ENCODE results near the gene KCNC3.

Gene KCNC3

DNA sequence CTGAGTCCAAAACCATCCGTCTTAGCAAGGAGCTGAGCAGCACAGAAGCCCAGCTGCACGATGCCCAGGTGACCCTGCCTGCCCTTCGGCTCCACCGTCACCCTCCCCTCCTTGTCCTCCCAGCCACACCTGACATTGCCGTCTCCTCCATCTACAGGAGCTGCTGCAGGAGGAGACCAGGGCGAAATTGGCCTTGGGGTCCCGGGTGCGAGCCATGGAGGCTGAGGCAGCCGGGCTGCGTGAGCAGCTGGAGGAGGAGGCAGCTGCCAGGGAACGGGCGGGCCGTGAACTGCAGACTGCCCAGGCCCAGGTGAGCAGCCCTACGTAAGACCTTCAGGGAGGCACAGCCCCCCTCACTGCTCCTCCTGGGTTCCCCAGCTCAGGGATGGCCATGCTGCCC, 49.1 kb downstream of the KCNC3 start:
- no peak for DNase-seq (ENCODE audit: low read depth in 1 of 2, low spot score in 1 of 2)

DNA sequence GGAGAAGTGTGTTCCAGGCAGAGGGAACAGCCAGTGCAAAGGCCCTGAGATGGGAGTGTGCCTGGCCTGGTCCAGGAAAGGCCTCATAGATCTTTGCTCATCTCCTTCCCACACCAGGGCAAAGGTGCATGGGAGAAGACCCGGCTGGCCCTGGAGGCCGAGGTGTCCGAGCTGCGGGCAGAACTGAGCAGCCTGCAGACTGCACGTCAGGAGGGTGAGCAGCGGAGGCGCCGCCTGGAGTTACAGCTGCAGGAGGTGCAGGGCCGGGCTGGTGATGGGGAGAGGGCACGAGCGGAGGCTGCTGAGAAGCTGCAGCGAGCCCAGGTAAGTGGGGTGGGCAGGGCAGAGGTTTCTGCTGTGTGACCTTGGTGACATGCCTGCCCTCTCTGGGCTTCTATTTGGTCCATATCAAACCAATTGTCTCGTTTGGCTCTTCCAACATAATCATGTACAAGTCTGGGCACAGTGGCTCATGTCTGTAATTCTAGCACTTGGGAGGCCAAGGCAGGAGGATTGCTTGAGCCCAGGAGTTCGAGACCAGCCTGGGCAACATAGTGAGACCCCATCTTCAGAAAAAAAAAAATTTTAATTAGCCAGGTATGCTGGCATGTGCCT, 51.1 kb downstream of the KCNC3 start:
- DNase-seq (ENCODE audit: low read depth in 1 of 2, low spot score in 1 of 2), result no peak

DNA sequence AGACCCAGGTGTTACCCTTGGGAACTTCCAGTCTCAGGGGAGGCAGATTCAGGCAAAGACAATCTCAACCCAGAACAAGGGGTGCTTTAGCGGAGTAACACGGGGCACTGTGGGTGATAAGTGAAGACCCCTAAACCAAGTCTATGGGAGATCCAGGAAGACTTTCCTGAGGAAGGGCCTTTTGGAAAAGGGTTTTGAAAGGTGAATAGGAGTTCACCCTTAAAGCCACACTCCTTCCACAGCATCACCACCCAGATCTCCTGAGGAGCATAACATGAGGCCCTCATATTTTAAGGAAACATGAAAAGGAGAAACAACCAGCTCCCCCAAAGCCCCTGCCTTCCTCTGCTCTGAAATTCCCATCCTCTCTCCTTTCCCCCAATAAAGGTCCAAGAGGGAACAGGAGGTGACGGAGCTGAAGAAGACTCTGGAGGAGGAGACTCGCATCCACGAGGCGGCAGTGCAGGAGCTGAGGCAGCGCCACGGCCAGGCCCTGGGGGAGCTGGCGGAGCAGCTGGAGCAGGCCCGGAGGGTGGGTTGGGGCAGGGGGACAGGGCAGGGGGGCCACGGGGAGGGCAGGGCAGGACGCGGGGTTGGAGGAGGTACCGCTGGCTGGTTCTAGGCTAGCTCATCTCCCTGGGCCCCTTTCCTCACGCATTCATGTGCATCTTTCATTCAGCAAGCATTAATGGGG, 52.7 kb downstream of the KCNC3 start:
- no peak for DNase-seq (ENCODE audit: low read depth in 1 of 2, low spot score in 1 of 2)

DNA sequence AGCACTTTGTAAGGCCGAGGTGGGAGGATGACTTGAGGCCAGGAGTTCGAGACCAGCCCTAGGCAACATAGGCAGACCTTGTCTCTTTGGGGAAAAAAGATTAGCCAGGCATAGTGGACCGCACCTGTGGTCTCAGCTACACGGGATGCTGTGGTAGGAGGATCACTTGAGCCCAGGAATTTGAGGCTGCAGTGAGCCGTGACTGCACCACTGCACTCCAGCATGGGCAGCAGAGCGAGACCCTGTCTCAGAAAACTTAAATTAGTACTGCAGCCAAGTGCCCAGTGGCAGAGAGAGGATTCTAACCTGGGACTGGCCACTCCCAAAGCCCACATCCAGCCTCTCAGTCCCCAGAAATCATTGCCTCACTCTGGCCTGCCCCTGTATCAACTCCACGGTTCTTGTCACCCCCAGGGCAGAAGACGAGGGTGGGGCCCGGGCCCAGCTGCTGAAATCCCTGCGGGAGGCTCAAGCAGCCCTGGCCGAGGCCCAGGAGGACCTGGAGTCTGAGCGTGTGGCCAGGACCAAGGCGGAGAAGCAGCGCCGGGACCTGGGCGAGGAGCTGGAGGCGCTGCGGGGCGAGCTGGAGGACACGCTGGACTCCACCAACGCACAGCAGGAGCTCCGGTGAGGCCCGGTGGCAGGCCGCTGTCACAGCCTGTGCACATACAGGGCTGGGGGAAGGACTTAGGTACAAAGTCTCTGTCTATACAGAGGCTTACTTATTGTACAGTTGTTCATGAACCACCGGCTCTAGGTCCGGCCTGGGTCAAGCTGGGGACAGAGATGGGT, 53.4 kb downstream of the KCNC3 start:
- no peak for DNase-seq (ENCODE audit: low read depth in 1 of 2, low spot score in 1 of 2)

DNA sequence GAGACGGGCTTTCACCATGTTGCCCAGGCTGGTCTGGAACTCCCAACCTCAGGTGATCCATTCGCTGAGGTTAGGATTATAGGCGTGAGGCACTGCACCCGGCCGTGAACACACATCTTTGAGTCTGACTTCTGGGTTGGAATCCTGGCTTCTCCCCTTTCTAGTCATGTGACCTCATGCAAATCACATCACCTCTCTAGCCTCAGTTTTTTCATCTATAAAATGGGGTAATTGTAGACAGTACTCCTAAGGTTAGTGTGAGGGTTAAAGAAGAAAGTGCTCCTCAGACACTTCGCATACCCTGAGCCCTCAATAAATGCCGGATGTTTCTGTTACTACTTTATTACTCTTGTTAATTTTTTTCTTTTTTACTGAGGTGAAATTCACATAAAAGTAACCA, 55.4 kb downstream of the KCNC3 start:
- no peak for DNase-seq (ENCODE audit: low read depth in 1 of 2, low spot score in 1 of 2)

DNA sequence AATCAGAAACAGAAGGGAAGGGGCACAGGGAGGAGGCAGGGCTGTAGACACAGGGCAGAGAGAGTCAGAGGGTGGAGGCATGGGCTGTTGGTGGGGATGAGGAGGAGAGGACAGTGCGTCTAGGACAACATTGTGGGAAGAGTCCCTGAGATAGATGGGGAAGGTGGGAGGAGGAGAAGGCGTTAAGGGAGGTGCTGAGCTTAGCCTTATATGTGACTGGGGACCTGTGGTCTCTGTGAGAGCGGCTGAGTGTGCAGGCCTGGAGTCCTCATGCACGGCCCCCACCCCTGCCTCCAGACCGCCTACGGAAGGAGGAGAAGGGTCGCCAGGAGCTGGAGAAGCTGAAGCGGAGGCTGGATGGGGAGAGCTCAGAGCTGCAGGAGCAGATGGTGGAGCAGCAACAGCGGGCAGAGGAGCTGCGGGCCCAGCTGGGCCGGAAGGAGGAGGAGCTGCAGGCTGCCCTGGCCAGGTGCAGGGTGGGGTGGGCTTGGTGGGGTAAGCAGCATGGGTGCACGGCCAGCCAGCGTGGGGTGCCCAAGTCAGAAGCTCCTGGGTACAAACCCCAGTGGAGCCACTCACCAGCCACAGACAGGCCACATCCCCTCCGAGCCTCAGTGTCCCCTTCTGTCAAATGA, 56.8 kb downstream of the KCNC3 start:
- no peak for DNase-seq (ENCODE audit: low read depth in 1 of 2, low spot score in 1 of 2)

DNA sequence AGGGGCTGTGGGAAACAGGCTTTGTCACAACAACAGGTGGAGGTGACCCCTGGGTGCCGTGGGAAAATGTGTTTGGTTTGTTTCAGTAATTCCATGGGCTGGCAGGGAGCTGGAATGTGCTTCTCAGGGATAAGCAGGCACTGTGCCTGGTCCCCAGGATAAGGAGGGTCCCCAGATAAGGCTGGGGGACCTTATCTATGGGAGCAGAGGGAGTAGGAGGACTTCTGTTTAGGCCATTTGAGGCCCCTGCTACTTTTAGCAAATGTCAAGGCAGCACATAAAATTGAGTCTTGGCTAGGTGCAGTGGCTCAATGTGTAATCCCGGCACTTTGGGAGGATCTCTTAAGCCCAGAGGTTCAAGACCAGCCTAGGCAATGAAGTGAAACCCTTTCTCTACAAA, 59.5 kb downstream of the KCNC3 start:
- no peak for DNase-seq (ENCODE audit: low read depth in 1 of 2, low spot score in 1 of 2)

DNA sequence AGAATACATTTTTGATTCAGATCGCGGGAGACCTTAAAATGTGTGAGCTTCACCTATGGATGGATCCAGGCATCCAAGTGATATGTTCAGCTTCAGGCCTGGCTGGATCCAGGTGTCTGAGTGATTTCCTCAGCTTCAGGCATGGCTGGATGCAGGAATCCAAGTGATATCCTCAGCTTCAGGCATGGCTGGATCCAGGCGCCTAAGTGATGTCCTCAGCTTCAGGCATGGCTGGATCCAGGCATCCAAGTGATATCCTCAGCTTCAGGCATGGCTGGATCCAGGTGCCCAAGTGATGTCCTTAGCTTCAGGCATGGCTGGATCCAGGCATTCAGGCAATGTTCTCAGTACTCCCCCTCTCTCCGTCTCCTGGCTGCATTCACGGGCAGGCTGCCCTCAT, 60.7 kb downstream of the KCNC3 start:
- no peak for DNase-seq (ENCODE audit: low read depth in 1 of 2, low spot score in 1 of 2)

DNA sequence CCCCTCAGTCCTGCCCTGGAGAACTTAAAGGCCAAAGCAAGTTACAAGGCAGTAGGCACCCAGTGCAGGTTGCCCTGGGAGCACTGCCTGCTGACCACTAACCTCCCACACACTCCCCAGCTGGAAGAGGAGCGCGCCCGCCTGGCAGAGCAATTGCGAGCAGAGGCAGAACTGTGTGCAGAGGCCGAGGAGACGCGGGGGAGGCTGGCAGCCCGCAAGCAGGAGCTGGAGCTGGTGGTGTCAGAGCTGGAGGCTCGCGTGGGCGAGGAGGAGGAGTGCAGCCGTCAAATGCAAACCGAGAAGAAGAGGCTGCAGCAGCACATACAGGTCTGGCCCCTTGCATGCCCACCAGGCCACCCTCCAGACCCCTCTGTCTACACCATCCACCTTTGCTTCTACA, 61.1 kb downstream of the KCNC3 start:
- DNase-seq (ENCODE audit: low read depth in 1 of 2, low spot score in 1 of 2), result no peak

DNA sequence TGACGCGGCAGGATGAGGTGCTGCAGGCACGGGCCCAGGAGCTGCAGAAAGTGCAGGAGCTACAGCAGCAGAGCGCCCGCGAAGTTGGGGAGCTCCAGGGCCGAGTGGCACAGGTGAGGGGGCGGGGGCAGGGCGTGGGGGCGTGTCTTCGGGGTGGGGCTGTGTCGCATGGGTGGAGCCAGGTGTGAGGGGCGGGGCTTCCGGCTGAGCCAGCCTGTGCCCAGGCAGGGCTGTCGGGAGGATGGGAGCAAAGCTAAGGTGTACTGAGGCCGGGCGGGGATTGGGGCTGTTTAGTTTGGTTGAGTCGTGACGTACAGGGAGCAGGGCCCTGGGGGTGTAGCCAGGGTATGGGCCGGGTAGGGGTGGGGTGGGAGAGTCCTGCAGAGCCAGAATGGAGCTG, 62.3 kb downstream of the KCNC3 start:
- DNase-seq (ENCODE audit: low read depth in 1 of 2, low spot score in 1 of 2), result no peak

DNA sequence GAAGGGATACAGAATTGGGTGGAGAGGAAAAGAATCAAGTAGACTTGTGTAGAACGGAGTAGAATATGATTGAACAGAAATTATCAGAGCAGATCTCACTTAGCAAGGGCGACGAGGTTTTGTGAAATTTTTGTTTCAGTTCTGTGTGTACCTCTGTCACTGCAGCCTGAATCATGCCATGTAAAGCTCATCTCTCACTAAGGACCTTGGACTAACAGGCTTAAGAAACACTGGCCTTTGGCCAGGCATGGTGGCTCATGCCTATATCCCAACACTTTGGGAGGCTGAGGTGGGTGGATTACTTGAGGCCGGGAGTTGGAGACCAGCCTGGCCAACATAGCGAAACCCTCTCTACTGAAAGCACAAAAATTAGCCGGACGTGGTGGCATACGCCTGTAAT, 63.1 kb downstream of the KCNC3 start:
- no peak for DNase-seq (ENCODE audit: low read depth in 1 of 2, low spot score in 1 of 2)

DNA sequence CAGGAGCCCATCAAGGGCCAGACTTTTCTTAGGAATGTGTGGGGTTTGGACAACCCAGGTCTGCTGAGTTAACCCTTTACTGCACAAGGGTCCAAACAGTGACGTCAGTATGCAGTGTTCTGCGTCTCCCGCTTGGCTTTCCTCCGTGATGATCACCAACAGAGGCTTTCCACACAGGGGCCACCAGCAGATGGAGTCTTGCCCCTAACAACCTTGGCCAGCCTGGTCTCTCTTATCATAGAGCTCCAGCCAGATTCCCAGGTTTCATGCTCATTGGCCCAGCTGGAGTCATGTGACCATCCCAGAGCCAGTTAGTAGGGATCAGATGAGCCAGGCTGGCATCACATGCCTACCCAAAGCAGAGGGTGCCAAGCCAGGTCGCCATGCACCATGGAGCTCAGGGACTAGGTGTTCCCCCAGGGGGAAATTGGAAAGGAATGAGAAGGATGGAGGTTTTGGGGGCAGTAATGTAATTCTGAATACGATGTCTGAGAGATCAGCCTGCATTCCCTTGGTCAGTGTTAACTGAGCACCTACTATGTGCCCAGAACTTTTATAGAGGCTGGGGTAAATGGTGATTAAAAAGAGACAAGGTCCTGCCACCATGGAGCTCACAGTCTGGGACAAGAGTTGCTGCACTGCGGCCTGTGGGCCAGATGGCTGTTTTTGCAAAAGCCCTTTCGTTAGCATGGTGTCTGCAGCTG, 64.5 kb downstream of the KCNC3 start:
- no peak for DNase-seq (ENCODE audit: low read depth in 1 of 2, low spot score in 1 of 2)

DNA sequence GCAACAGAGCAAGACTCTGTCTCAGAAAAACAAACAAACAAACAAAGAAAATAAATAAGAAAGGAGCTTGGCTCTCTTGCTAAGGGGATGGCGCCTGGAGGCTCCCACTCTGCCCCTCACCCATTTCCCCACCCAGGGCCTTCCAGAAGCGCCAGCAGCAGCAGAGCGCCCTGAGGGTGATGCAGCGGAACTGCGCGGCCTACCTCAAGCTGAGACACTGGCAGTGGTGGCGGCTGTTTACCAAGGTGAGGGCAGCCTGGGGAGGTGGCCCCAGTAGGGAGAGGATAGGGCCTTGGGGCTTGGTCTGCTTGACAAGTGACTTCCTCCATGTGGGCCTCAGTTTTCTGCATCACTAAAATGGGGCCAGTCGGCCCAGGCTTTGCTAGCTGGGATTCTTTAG, 66.0 kb downstream of the KCNC3 start:
- DNase-seq (ENCODE audit: low read depth in 1 of 2, low spot score in 1 of 2), result no peak

All from activated CD4-positive, alpha-beta T cell treated with anti-CD3 and anti-CD28 coated beads, Interleukin-2, amount 50 U/mL, for 24 hours (primary cell).